ENCODE results near the gene ADA. TPM values are rescaled to one million over a fixed set of nuclear protein-coding genes. Genes with fewer than 3 reads are reported as not detected.
"Not testable (repeated sequence)": the region's sequence is repeated elsewhere in the genome, so short reads cannot be mapped to it uniquely, and the experiment has no call there.

ADA gene
- 1 to 10 TPM; 1.1 to 10.0 TPM for total RNA-seq

DNA sequence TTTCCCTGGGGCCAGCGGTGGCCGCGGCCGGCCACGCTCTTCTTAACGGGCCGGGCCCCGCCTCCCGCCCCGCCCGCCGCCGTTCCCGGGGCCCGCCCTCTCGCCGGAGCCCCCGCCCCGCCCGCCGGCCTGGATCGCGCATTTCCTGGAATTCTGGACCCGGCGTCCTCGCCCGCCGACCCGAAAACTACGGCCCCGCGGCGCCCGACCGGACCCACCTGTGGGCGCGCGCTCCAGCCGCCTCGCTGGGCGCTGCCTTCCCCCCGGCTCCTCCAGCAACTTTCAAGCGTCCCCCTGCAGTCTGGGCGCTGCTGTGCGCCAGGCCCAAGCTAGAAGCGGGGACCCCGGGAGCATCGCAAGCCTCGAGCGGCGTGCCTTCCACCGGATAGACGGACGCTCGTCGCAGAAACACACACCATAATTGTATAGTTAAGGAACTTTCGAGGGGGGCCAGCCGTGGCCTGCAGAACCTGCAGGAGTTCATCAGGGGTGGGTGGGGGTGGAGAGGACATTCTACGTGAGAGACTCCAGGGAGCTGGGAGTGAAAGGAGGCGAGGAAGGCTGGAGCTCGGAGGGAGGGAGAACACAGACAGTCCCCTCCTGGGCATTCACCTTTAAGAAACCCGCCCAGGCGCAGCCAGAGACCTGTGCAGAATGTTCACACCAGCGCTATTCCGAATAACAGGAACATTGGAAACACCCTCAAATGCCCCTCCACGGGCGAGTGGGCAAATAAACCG, at the start of gene ADA:
TSS of gene ADA (minus strand) at position 16 of the 740 bp plus-strand sequence. CDS start 92 bp downstream, outside the sequence.
- Histone ChIP-seq H3K36me3 (no peaks in the 10 kb centered on the region), H3K4me3 (peak within 1 kb of the TSS; percentile 61 to 69), H3K27me3 (replicated peaks; ENCODE audit: insufficient read depth) (no peaks in the 10 kb centered on the region), H3K4me1 (replicated peaks) (no peaks in the 10 kb centered on the region), H3K9me3 (no peaks in the 10 kb centered on the region), H3K27ac (peak within 1 kb of the TSS; percentile 56 to 78)
- WGBS: under 1% methylated on average over 26 of the region's 68 CpGs
- no peak for TF ChIP-seq POLR2A (IDR thresholded peaks at IDR 0.05)
- TF ChIP-seq, protein P1, sequence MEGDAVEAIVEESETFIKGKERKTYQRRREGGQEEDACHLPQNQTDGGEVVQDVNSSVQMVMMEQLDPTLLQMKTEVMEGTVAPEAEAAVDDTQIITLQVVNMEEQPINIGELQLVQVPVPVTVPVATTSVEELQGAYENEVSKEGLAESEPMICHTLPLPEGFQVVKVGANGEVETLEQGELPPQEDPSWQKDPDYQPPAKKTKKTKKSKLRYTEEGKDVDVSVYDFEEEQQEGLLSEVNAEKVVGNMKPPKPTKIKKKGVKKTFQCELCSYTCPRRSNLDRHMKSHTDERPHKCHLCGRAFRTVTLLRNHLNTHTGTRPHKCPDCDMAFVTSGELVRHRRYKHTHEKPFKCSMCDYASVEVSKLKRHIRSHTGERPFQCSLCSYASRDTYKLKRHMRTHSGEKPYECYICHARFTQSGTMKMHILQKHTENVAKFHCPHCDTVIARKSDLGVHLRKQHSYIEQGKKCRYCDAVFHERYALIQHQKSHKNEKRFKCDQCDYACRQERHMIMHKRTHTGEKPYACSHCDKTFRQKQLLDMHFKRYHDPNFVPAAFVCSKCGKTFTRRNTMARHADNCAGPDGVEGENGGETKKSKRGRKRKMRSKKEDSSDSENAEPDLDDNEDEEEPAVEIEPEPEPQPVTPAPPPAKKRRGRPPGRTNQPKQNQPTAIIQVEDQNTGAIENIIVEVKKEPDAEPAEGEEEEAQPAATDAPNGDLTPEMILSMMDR (IDR thresholded peaks at IDR 0.05): no peak
- TF ChIP-seq POLR2AphosphoS5 (IDR thresholded peaks at IDR 0.05): no peak
- intact Hi-C loops (cut with DNase I): no loop called here
- peak; percentile 34 for DNase-seq (ENCODE audit: low spot score)

DNA sequence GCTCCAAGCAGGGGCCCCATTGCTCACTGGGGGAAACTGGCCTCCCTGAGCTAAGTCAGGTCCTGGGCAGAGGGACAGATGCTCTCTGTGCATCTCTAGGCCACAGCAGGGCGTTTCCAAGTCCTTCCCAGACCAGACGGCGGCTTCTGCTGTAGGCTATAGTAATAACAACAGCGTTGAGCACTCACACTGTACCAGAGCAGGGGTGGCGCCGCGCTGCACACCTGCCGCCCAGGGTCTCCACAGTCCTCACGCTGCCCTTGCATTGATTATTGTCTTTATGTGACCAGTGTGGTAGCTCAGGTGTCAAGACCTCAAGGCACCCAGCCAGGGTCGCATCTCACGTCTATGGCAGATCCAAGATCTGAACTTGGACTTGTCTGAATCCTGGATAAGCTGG, 48.8 kb upstream of the ADA start:
- H3K27me3 ChIP-seq (replicated peaks; ENCODE audit: insufficient read depth): no peaks in the 10 kb centered on the region
- intact Hi-C loops (cut with DNase I): no loop called here
- H3K27ac ChIP-seq: no peak overlapping the region
- no peak overlapping the region for H3K4me3 ChIP-seq
- 90% methylated on average over 11 of the region's 11 CpGs for WGBS
- H3K4me1 ChIP-seq (replicated peaks): no peaks in the 10 kb centered on the region
- no peaks in the 10 kb centered on the region for H3K9me3 ChIP-seq
- DNase-seq (ENCODE audit: low spot score): no peak
- H3K36me3 ChIP-seq: no peaks in the 10 kb centered on the region
- TF ChIP-seq POLR2AphosphoS5 (IDR thresholded peaks at IDR 0.05): no peak
- TF ChIP-seq, protein P1 (IDR thresholded peaks at IDR 0.05): no peak
- TF ChIP-seq POLR2A (IDR thresholded peaks at IDR 0.05): no peak

DNA sequence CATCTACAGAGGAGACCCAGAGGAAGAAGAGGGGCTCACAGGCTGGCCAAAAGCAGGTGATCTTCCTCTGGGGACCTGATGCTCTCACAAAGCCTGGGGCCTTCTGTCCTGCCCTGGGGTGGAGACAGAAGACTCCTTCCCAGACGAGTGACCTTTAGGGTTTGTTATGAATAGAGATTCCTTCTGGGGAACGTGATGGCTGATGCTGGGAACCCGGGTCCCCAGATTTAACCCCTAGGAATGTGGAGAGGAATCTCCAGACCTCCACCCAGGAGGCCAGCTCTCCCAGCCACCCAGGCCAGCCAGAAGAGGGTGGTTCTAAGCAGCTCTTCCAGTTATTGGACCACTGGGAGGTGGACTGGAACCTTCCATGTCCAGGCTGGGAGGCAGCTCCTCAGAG, 46.9 kb upstream of the ADA start:
- H3K27ac ChIP-seq: no peak overlapping the region
- no peaks in the 10 kb centered on the region for H3K27me3 ChIP-seq (replicated peaks; ENCODE audit: insufficient read depth)
- H3K4me1 ChIP-seq (replicated peaks): no peaks in the 10 kb centered on the region
- H3K9me3 ChIP-seq: no peaks in the 10 kb centered on the region
- no peaks in the 10 kb centered on the region for H3K36me3 ChIP-seq
- DNase-seq (ENCODE audit: low spot score): no peak
- no peak overlapping the region for H3K4me3 ChIP-seq
- 61% methylated on average over 3 of the region's 3 CpGs for WGBS
- intact Hi-C loops (cut with DNase I): no loop called here
- TF ChIP-seq POLR2AphosphoS5 (IDR thresholded peaks at IDR 0.05) (no peak), POLR2A (IDR thresholded peaks at IDR 0.05) (no peak)
- TF ChIP-seq, protein P1 (IDR thresholded peaks at IDR 0.05): no peak

GRCh38 chr20:44697041-44697440, 45.5 kb upstream of the ADA start:
- WGBS: 90% methylated on average over 5 of the region's 5 CpGs
- H3K27ac ChIP-seq; intact Hi-C loops (cut with DNase I); DNase-seq (ENCODE audit: low spot score); H3K4me1 ChIP-seq (replicated peaks); H3K36me3 ChIP-seq; H3K9me3 ChIP-seq; H3K27me3 ChIP-seq (replicated peaks; ENCODE audit: insufficient read depth); H3K4me3 ChIP-seq: not testable (repeated sequence)

DNA sequence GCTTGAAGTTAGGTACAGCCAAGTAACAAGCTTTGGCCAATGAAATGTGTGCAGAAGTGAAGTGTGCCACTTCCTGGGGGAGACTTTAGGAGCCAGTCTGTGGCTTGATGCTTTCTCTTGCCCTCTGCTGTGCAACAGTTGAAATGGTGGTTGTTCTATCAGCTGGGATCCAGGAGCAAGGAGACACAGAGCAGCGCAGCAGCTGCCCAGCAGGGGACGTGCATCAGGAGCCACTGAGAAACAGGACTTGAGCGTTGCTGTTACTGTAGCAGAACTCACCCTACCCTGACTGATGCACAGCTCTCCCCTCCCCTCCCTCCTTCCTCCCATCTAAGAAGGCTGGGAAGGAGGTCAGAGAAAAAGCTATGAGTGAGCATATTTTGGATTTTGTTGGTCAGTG, 44.8 kb upstream of the ADA start:
- TF ChIP-seq, protein P1 (IDR thresholded peaks at IDR 0.05): no peak
- TF ChIP-seq POLR2A (IDR thresholded peaks at IDR 0.05) (no peak), POLR2AphosphoS5 (IDR thresholded peaks at IDR 0.05) (no peak)
- no peak for DNase-seq (ENCODE audit: low spot score)
- H3K36me3 ChIP-seq: no peaks in the 10 kb centered on the region
- no peaks in the 10 kb centered on the region for H3K4me1 ChIP-seq (replicated peaks)
- H3K4me3 ChIP-seq: no peak overlapping the region
- H3K27me3 ChIP-seq (replicated peaks; ENCODE audit: insufficient read depth): no peaks in the 10 kb centered on the region
- intact Hi-C loops (cut with DNase I): no loop called here
- H3K9me3 ChIP-seq: no peaks in the 10 kb centered on the region
- 86% methylated on average over 3 of the region's 3 CpGs for WGBS
- peak overlapping the region; percentile 12 to 49 for H3K27ac ChIP-seq
